Activated naive CD8-positive, alpha-beta T cell treated with anti-CD3 and anti-CD28 coated beads, Interleukin-2, amount 50 U/mL, for 16 hours (primary cell): ENCODE results near the gene MS4A5.

Source experiments
- DNase-seq: peaks from one replicate; pipeline ENCODE4 v3.0.0-alpha.2; 2020; ENCODE audit warnings: low read depth, low spot score

The MS4A5 gene

GRCh38 chr11:60482361-60482760, 53.0 kb downstream of the MS4A5 start:
- DNase-seq = no peak

GRCh38 chr11:60485987-60486386, 56.6 kb downstream of the MS4A5 start:
- DNase-seq = no peak

GRCh38 chr11:60492488-60493009, 63.2 kb downstream of the MS4A5 start, which contains the start of gene MS4A12:
Gene MS4A12 (plus strand): TSS chr11:60492778. CDS start chr11:60497319, 4,541 bp downstream.
- no peak for DNase-seq

- DNase-seq = no peak
Observed at GRCh38 chr11:60493454-60493853, 64.1 kb downstream of the MS4A5 start.
